Fibroblast of skin of left quadriceps (primary cell): ENCODE data around the gene TRIM7.
"Not testable (repeated sequence)": the region's sequence is repeated elsewhere in the genome, so short reads cannot be mapped to it uniquely, and the experiment has no call there.

Experiments
- DNase-seq, 2 experiments: peaks; one replicate each; pipeline ENCODE4 v3.0.0-alpha.2; 2013; ENCODE audit warnings: low read depth in 2 of 2

TRIM7 gene

GRCh38 chr5:181173027-181173419, 32.0 kb downstream of the TRIM7 start:
- DNase-seq: no peak

DNA sequence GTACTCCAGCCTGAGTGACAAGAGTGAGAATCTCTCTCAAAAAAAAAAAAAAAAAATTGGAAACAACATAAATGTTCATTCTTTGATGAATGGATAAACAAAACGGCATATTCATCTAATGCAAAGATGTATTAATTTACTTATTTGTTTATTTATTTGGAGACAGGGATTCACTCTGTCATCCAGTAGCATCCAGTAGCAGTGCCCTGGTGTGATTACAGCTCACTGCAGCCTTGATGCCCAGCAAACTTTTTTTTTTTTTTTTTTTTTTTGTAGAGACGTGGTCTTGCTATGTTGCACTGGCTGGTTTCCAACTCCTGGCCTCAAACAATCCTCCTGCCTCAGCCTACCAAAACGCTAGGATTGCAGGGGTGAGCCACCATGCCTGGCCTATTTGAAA, 33.2 kb downstream of the TRIM7 start:
- DNase-seq: no peak

GRCh38 chr5:181170996-181171395, 34.0 kb downstream of the TRIM7 start:
- DNase-seq: no peak

DNA sequence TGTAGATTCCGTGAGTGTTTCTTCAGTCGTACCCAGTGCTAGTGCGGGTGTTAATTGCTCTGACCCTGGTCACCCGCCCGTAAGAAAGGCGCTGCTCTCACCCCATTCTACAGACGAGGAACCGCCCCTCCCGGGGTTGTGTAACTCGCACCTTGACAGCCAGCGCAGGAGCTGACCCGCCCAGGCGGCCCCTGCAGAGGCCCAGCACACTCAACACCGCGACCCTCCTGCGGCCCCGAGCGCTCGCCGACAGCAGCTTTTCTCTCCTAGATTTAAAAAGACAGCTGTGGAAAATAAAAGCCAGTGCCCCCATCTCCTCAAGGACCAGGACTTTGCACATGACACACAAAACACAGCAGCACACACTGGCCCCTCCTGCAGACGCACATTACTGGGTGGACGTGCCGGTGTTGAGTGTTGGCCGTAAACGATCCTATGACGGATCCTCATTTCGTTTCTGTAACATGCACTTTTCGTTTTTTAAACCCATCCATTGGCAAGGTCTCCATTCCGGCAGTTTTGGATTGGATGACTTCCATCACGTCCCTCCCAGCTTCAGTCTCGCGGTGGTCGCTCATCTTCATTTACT, 34.7 kb downstream of the TRIM7 start:
- no peak for DNase-seq

DNA sequence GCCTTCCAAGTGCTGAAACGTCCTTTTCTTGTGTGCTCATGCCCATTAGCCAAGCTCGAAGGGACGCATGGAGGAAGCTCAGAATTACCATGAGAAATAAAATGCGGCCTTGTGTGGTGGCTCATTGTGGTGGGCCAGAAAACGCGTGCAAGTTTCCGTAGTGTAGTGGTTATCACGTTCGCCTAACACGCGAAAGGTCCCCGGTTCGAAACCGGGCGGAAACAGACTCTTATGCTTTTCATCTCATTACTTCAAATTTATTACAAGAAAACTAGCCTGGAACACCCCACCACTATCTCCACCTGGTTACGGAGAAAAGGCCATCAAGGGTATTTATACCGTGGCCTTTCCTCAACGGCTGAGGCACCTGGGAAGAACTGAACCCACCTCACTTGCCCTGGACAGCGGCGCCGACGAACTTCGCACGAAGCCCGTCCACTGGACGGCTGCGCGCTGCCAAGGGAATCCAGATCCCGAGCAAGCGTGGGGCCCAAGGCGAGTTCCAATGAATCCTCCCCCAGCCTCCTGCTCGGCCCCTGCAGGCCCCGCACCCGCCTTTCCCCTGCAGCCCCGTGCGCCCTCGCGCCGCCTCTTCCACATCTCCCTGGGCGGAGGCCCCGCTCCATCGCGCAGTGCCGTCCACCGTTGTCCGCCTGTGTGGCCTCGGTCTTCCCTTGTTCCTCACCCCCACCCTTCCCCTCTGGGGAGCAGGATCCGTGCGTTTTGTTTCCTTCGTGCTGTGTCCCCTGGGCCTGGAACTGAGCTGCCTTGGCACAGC, 35.3 kb downstream of the TRIM7 start:
- not testable (repeated sequence) for DNase-seq

- no peak for DNase-seq
Observed at GRCh38 chr5:181168595-181169118, 36.3 kb downstream of the TRIM7 start.

- DNase-seq: no peak
Observed at GRCh38 chr5:181167814-181168488, 37.0 kb downstream of the TRIM7 start.

DNA sequence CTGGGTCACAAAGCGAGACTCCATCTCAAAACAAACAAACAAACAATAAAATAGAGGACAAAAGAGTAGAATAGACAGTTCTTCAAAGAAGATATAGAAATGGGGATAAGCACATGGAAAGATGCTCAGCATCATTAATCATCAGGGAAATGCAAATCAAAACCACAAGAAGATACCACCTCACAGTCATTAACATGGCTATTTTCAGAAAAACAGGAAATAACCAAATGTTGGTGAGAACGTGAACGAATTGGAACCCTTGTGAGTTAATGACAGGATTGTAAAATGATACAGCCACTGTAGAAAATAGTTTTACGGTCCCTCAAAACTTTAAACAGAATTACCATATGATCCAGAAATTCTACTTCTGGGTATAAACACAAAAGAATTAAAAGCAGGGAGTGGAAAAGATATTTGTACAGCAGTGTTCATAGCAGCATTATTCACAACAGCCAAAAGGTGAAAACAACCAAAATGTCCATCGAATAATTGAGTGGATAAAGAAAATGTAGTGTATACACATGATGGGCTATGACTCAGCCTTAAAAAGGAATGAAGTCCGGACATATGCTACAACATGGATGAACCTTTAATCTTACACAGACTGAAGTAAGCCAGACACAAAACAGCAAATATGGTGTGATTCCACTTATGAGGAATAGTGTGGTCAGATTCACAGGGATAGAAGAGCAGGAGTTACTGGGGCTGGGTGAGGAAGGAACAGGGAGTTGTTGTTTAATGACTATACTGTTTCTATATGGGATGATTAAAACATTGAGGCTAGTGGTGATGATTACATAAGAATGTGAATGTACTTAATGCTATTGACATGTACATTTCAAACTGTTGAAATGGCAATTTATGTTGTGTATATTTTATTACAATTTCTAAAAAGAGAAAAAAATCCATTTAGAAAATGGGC, 37.9 kb downstream of the TRIM7 start:
- DNase-seq: no peak

DNA sequence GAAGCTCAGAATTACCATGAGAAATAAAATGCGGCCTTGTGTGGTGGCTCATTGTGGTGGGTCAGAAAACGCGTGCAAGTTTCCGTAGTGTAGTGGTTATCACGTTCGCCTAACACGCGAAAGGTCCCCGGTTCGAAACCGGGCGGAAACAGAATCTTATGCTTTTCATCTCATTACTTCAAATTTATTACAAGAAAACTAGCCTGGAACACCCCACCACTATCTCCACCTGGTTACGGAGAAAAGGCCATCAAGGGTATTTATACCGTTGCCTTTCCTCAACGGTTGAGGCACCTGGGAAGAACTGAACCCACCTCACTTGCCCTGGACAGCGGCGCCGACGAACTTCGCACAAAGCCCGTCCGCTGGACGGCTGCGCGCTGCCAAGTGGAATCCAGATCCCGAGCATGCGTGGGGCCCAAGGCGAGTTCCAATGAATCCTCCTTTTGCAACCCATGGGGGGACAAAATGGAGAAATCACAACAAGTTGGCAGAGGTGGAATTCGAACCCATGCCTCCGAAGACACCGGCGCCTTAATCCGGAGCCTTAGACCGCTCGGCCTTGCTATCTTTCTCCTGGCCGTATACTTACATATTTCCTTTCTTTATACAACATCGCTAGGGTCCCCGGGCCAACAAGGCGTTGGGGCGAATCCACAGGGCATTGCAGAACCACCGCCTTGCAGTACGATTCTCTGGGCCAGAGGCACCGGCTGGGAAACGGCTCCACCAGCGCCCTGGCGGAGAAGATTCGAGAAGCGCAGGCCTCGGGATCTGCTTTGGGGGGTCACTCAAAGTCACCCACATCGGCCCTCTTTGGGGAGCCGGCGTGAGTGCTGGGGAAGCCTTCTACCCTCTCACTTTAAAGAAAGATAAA, 40.7 kb downstream of the TRIM7 start:
- no peak for DNase-seq

DNA sequence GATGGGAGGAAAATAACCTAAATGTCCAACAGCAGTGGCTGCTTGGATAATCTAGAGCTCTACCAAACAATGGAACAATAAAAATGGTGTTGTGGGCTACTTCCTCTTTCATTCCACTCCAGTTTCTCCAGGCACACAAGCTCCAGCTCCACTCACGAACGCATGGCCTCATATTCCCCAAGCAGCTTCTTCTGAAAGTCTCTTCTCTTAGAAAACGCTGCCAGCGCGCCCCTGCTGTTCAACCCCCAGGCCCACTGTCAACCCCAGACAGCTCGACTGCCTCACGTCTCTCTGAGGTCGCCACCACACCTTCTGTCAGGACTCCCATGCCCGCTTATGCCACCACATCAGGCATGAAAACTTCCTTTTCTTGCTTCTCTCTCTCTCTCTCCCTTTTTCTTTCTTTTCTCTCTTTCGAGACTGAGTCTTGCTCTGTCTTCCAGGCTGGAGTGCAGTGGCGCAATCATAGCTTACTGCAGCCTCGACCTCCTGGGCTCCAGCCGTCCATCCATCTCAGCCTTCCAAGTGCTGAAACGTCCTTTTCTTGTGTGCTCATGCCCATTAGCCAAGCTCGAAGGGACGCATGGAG, 41.4 kb downstream of the TRIM7 start:
- DNase-seq: no peak

GRCh38 chr5:181161534-181162175, 43.3 kb downstream of the TRIM7 start:
- DNase-seq: no peak

- DNase-seq: peak in 1 of 2 experiments; percentile 51
Observed at GRCh38 chr5:181160755-181161533, 44.1 kb downstream of the TRIM7 start.

DNA sequence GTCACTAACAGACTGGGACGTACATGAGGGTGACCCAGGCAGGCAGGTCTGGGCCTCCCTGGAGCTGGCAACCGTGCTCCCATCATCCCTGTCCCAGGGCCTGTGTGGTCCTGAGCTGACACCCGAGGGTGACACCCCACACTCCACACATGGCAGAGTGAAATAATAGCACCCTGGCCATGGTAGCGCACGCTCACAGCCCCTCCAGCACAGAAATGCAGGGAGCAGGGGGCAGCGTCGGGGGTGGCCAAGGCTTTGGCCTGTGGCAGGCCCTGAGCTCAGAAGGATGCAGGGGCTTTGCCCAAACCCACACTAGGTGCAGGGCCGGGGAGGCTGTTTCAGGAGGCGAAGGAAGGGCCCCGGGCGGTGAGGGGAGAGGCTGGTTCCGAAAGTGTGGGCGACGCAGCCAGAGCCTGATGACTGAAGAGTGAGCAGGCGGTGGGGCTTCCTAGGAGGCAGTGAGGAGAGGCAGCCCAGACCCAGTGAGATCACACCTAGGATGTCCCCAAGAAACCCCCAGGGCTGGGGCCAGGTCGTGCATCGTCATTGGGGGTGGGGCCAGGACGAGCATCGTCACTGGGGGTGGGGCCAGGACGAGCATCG, 44.7 kb downstream of the TRIM7 start:
- DNase-seq: no peak

GRCh38 chr5:181159286-181160151, 45.5 kb downstream of the TRIM7 start:
- peak in 1 of 2 experiments; percentile 55 for DNase-seq

GRCh38 chr5:181158869-181159268, 46.1 kb downstream of the TRIM7 start:
- DNase-seq: no peak

- no peak for DNase-seq
Observed at GRCh38 chr5:181156758-181157157, 48.2 kb downstream of the TRIM7 start.

DNA sequence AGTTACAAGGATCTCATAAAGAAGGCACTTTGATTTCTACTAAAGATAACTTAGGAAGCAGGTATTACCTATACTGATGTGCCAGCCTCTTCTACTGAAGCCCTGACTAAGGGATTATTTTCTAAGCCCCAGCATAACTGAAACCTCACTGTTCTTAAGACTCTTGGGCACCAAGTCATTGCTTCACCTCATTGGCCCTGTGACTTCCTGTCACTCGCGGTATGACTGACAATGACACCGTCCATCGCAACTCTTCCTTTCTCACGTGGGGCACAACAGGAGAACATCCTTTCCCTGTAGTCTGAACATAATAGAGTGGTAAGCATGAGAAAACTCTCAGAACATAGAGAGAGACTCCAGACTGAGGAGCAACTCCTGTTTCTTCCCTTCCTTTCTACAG, 51.2 kb downstream of the TRIM7 start:
- DNase-seq: no peak

DNA sequence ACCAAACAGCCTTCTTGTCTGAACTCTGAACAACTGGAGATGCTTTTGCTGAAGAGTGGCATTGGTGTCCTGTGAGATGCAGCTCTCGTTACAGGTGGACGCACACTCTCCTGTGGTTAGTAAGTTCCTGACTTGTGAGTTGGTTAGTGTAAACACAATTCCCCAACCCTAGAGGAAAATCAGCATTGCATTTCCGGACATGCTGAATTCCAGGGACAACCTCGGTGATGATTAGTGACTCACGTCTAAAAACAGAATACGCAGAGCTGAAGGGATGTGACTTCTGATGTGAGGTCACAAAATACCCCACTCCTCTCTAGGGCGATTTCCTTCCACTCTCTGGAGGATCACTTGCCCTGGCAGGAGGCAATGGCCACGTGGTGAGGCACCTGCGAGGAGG, 52.6 kb downstream of the TRIM7 start:
- no peak for DNase-seq
